ENCODE measurements around the gene CYP3A4.
"Not testable (repeated sequence)": the region's sequence is repeated elsewhere in the genome, so short reads cannot be mapped to it uniquely, and the experiment has no call there.

CYP3A4 gene

GRCh38 chr7:99751322-99752052 is 32.5 kb downstream of the CYP3A4 start:
- DNase-seq = not testable (repeated sequence)

GRCh38 chr7:99748846-99749579 is 35.0 kb downstream of the CYP3A4 start:
- DNase-seq = no peak

- DNase-seq = not testable (repeated sequence)
Observed at GRCh38 chr7:99746915-99747314, 37.1 kb downstream of the CYP3A4 start.

- DNase-seq = not testable (repeated sequence)
Observed at GRCh38 chr7:99745395-99745794, 38.6 kb downstream of the CYP3A4 start.

- DNase-seq = no peak
Observed at GRCh38 chr7:99742737-99743394, 41.1 kb downstream of the CYP3A4 start.

GRCh38 chr7:99741441-99741795 is 42.6 kb downstream of the CYP3A4 start:
- DNase-seq = no peak

- DNase-seq = no peak
Observed at GRCh38 chr7:99740573-99741440, 43.2 kb downstream of the CYP3A4 start.

- no peak for DNase-seq
Observed at GRCh38 chr7:99739699-99740572, 44.0 kb downstream of the CYP3A4 start.

- DNase-seq = no peak
Observed at GRCh38 chr7:99737726-99738125, 46.3 kb downstream of the CYP3A4 start.

- DNase-seq = not testable (repeated sequence)
Observed at GRCh38 chr7:99736667-99737066, 47.3 kb downstream of the CYP3A4 start.

- DNase-seq = no peak
Observed at GRCh38 chr7:99734987-99735386, 49.0 kb downstream of the CYP3A4 start, which contains the start of gene CYP3A7. Gene CYP3A7 (minus strand): TSS chr7:99735196. CDS start chr7:99735093, 103 bp downstream.

- no peak for DNase-seq
Observed at GRCh38 chr7:99733448-99733847, 50.5 kb downstream of the CYP3A4 start.

- DNase-seq = no peak
Observed at GRCh38 chr7:99733003-99733402, 51.0 kb downstream of the CYP3A4 start.

- no peak for DNase-seq
Observed at GRCh38 chr7:99731638-99732374, 52.2 kb downstream of the CYP3A4 start.

- DNase-seq = no peak
Observed at GRCh38 chr7:99730992-99731391, 53.0 kb downstream of the CYP3A4 start.

GRCh38 chr7:99730238-99730810 is 53.7 kb downstream of the CYP3A4 start:
- no peak for DNase-seq

GRCh38 chr7:99729486-99730237 is 54.3 kb downstream of the CYP3A4 start:
- no peak for DNase-seq

GRCh38 chr7:99728615-99729014 is 55.4 kb downstream of the CYP3A4 start:
- DNase-seq = no peak

- not testable (repeated sequence) for DNase-seq
Observed at GRCh38 chr7:99723201-99723600, 60.8 kb downstream of the CYP3A4 start.

Measured in T-helper 1 cell (primary cell).